Adrenal gland (tissue), 19 donors: ENCODE measurements around the gene CDON. TPM values are rescaled to one million over a fixed set of nuclear protein-coding genes. Genes with fewer than 3 reads are reported as not detected.

ENCODE experiments used
- DNase-seq, 7 donors: peaks; one replicate each; pipeline ENCODE4 v3.0.0-alpha.2; 2019 to 2020
- H3K27ac ChIP-seq, 5 donors: fragments of 200-600 bp; sonication (generic) in 4 of 5; 1 replicate in 3 of 5; 2 replicates in 2 of 5; pipeline versions ENCODE4 v1.5.1 to v1.8.0; 2016 to 2020; ENCODE audit warnings: mild to moderate bottlenecking in 1 of 5
- H3K27me3 ChIP-seq: fragments of 200-600 bp; 2 replicates; pipeline ENCODE4 v1.8.0; 2021
- H3K36me3 ChIP-seq, 2 donors: fragments of 200-600 bp; replicated peaks in 1 of 2; 1 replicate in 1 of 2; 2 replicates in 1 of 2; pipeline versions ENCODE4 v1.5.1 to v1.8.0; 2018 to 2022
- H3K4me1 ChIP-seq, 2 donors: fragments of 200-600 bp; replicated peaks in 1 of 2; 1 replicate in 1 of 2; 2 replicates in 1 of 2; pipeline versions ENCODE4 v1.5.1 to v1.8.0; 2018 to 2021
- H3K4me3 ChIP-seq, 4 donors: fragments of 200-600 bp; sonication (generic) in 3 of 4; one replicate each; pipeline ENCODE4 v1.5.1; 2016 to 2018
- H3K9me3 ChIP-seq, 3 donors: fragments of 200-600 bp; sonication (generic) in 1 of 3; replicated peaks in 1 of 3; 1 replicate in 2 of 3; 2 replicates in 1 of 3; pipeline versions ENCODE4 v1.5.1 to v1.8.0; 2016 to 2021
- POLR2A ChIP-seq, 2 donors: fragments of 450-650 bp; IDR thresholded peaks; one replicate each; pipeline ENCODE4 v1.6.1; 2017; ENCODE audit warnings: antibody characterized with exemption in 2 of 2, mild to moderate bottlenecking in 2 of 2, moderate library complexity in 1 of 2
- WGBS, 4 donors: extraction: QIAGEN DNeasy Blood & Tissue Kit in 2 of 4; methylation state at CpG; one replicate each; pipeline versions ENCODE4 v1.1.5 to v1.1.7; 2013 to 2017; 5-methylcytosine and 5-hydroxymethylcytosine counted together
- intact Hi-C, 2 donors: fragments of 100-400 bp; cut with DNase I; formaldehyde crosslinking; loops; one replicate each; pipeline versions ENCODE4 v1.14.1 to v1.15.0; 2022 to 2023
- long read RNA-seq, 10 donors: library from polyadenylated mRNA in 3 of 10; unstranded in 2 of 10; stranded (forward) in 1 of 10; transcript quantifications; one replicate each; pipeline ENCODE4 v2.0.0 and lab custom pipeline, GENCODE V29; 2021 to 2026
- polyA plus RNA-seq, 3 donors: library from polyadenylated mRNA; stranded (reverse); fragments of 200-250 nt in 2 of 3; fragments of 350-450 nt in 1 of 3; fragmentation: Illumina TruSeq in 1 of 3; extraction: RNeasy Lipid Tissue Mini Kit (QIAGEN cat#74804) in 1 of 3; gene quantifications; one replicate each; pipeline ENCODE4 v1.2.3, GENCODE V29; 2013 to 2014
- total RNA-seq, 9 donors: library from RNA; depleted of rRNA in 4 of 9; stranded (reverse); fragments of >200 nt in 4 of 9; fragments of 120-200 nt in 1 of 9; fragmentation: NEBNext Ultra II Directional in 1 of 9; extraction: Animal tissue kit (Norgen Biotek cat#: 25700) in 1 of 9; gene quantifications; one replicate each; pipeline versions ENCODE4 v1.1.0 to v1.2.4, GENCODE V29; 2013 to 2023
- TF ChIP-seq, protein P1 (sequence below), 6 experiments: fragments of 450-650 bp in 4 of 6; fragments of 200-600 bp in 2 of 6; sonication (generic) in 1 of 6; IDR thresholded peaks; 1 replicate in 5 of 6; 2 replicates in 1 of 6; pipeline versions ENCODE4 v1.5.1 to v1.8.0; 2016 to 2021; ENCODE audit warnings: antibody characterized with exemption in 6 of 6, mild to moderate bottlenecking in 2 of 6, moderate library complexity in 1 of 6
- donor health status: healthy with polysubstance abuse.
- donor health status: Bipolar disorder and iron deficiency.
- donor health status: DM: yes; HTN: yes; CAD: no.
- donor health status: DM: no; HTN: no; CAD: no.
- donor health status: DM: no; HTN: no; CAD: no.
- donor health status: DM: yes; HTN: yes; CAD: no.

The CDON gene, protein sequence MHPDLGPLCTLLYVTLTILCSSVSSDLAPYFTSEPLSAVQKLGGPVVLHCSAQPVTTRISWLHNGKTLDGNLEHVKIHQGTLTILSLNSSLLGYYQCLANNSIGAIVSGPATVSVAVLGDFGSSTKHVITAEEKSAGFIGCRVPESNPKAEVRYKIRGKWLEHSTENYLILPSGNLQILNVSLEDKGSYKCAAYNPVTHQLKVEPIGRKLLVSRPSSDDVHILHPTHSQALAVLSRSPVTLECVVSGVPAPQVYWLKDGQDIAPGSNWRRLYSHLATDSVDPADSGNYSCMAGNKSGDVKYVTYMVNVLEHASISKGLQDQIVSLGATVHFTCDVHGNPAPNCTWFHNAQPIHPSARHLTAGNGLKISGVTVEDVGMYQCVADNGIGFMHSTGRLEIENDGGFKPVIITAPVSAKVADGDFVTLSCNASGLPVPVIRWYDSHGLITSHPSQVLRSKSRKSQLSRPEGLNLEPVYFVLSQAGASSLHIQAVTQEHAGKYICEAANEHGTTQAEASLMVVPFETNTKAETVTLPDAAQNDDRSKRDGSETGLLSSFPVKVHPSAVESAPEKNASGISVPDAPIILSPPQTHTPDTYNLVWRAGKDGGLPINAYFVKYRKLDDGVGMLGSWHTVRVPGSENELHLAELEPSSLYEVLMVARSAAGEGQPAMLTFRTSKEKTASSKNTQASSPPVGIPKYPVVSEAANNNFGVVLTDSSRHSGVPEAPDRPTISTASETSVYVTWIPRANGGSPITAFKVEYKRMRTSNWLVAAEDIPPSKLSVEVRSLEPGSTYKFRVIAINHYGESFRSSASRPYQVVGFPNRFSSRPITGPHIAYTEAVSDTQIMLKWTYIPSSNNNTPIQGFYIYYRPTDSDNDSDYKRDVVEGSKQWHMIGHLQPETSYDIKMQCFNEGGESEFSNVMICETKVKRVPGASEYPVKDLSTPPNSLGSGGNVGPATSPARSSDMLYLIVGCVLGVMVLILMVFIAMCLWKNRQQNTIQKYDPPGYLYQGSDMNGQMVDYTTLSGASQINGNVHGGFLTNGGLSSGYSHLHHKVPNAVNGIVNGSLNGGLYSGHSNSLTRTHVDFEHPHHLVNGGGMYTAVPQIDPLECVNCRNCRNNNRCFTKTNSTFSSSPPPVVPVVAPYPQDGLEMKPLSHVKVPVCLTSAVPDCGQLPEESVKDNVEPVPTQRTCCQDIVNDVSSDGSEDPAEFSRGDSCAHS (N-terminal part only)
- total RNA-seq (10 to 100 TPM in 1 of 9 donors, 1 to 10 TPM in 8; 2.1 to 12.1 (median 5.1) TPM), polyA plus RNA-seq (1 to 10 TPM in 2 of 3 donors, under 1 TPM in 1; 0.90 to 1.2 (median 1.1) TPM)
- long read RNA-seq, donor 1: 0 reads
- long read RNA-seq, donor 2: 0 reads
- long read RNA-seq, donor 3: 0 reads
- long read RNA-seq, donor 4, partial matches to known transcripts: 0 of 1 reads
- long read RNA-seq, donor 4, other reads (novel, unspliced or antisense): 1 of 1 reads
- long read RNA-seq, donor 5: 0 reads
- long read RNA-seq, donor 6: 0 reads
- long read RNA-seq, donor 7: 0 reads
- long read RNA-seq, donor 8, partial matches to known transcripts: 0 of 1 reads
- long read RNA-seq, donor 8, other reads (novel, unspliced or antisense): 0 of 1 reads
- long read RNA-seq, donor 9: 0 reads
- long read RNA-seq, donor 10: 0 reads

DNA sequence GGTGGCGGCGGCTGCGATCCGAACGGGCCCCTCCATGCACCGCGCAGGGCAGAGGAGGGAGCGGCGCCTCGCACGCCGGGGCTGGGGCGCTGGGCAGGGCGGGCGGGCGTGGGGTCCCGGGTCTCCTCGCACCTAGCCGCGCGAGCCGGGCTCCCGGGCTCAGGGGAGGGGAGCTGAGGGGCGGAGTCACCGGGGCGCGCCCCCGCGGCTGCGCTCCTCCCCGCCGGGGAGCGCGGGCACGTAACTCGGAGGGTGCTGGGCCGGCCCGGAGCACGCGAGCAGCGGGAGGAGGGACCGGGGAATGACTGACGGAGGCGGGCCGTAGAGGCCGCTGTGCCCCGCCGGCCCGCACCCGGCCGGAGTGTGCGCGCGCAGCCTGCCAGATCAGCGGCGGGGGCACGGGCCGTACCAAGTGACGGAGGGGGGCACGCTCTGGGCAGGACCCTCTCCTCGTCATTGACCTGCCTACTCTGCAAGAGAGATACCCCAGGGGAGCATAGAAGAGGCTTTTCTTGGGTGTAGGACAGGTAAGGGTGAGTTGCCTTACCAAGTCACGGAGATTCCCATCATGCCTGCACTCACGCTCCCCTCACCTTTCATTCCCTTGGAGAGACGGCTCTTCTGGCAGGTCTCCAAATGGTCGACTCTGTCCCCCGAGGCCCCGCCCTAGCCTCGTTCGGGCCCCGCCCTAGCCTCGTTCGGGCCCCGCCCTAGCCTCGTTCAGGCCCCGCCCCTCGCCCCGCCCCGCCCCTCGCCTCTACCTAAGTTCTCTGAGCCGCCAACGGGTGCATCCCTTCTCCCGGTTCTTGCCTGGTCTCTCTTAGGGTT lies at the start of gene CDON:
Gene CDON (minus strand): TSS at position 188 of the 828 bp plus-strand sequence. CDS start 39,390 bp downstream, outside the sequence.
- WGBS, 4 donors: 0 to 2% (median 1%) methylated on average over 18 to 82 of the region's 82 CpGs
- Histone ChIP-seq H3K27me3 (no peaks in the 10 kb centered on the region), H3K4me1 (peaks cover 7 to 8% of the 10 kb centered on the region in 2 donors), H3K4me3 (peak within 1 kb of the TSS; percentile 59 to 95 (median 68)), H3K36me3 (no peaks in the 10 kb centered on the region), H3K9me3 (no peaks in the 10 kb centered on the region), H3K27ac (peak within 1 kb of the TSS in 2 of 5 donors; percentile 73 to 77)
- intact Hi-C loops: no loop called here
- DNase-seq: peak; percentile 91 to 95 (median 92)
- peak in 1 of 2 donors; percentile 51 for TF ChIP-seq POLR2A (IDR thresholded peaks at IDR 0.05)
- TF ChIP-seq, protein P1, sequence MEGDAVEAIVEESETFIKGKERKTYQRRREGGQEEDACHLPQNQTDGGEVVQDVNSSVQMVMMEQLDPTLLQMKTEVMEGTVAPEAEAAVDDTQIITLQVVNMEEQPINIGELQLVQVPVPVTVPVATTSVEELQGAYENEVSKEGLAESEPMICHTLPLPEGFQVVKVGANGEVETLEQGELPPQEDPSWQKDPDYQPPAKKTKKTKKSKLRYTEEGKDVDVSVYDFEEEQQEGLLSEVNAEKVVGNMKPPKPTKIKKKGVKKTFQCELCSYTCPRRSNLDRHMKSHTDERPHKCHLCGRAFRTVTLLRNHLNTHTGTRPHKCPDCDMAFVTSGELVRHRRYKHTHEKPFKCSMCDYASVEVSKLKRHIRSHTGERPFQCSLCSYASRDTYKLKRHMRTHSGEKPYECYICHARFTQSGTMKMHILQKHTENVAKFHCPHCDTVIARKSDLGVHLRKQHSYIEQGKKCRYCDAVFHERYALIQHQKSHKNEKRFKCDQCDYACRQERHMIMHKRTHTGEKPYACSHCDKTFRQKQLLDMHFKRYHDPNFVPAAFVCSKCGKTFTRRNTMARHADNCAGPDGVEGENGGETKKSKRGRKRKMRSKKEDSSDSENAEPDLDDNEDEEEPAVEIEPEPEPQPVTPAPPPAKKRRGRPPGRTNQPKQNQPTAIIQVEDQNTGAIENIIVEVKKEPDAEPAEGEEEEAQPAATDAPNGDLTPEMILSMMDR (IDR thresholded peaks at IDR 0.05): peak in 1 of 6 experiments; percentile 20

DNA sequence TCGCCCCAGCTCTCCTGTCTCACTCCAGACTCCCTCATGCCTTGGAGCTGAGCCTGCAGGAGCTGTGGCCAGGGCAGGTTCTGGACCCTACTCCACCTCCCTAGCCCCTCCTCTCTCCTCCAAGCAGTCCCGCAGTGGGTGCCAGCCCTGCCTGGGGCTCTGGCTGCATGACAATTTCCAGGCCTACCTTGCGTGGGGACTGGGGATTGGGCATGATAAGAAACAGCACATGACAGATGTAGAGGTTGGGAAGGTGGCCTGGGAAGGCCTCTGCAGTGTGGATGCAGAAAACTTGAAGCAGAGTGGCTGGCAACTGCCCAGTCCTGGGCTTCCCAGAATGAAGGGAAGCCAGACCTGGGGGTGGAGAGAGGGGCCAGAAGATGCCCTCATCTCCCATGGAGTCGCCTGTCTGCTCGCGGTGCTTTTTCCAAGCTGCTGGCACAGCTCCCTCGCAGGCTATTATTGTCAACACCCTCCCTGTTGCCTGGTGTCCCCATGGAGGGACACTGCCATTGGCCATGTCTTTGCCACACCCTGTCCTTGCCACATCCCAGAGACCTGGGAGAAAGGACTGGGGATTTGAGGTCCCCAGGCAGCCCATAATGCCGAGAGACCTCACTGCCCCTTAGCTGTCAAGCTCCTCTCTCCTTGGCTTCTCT lies 48.9 kb upstream of the CDON start:
- H3K4me3 ChIP-seq: no peak overlapping the region
- H3K36me3 ChIP-seq: no peaks in the 10 kb centered on the region
- H3K27ac ChIP-seq: no peak overlapping the region
- WGBS, 4 donors: 92 to 96% (median 93%) methylated on average over 7 to 8 of the region's 8 CpGs
- peaks cover 17 to 27% of the 10 kb centered on the region in 2 donors for H3K4me1 ChIP-seq
- H3K27me3 ChIP-seq: no peaks in the 10 kb centered on the region
- DNase-seq: peak in 1 of 7 donors; percentile 78
- intact Hi-C loops: no loop called here
- TF ChIP-seq POLR2A (IDR thresholded peaks at IDR 0.05): no peak
- no peaks in the 10 kb centered on the region for H3K9me3 ChIP-seq

DNA sequence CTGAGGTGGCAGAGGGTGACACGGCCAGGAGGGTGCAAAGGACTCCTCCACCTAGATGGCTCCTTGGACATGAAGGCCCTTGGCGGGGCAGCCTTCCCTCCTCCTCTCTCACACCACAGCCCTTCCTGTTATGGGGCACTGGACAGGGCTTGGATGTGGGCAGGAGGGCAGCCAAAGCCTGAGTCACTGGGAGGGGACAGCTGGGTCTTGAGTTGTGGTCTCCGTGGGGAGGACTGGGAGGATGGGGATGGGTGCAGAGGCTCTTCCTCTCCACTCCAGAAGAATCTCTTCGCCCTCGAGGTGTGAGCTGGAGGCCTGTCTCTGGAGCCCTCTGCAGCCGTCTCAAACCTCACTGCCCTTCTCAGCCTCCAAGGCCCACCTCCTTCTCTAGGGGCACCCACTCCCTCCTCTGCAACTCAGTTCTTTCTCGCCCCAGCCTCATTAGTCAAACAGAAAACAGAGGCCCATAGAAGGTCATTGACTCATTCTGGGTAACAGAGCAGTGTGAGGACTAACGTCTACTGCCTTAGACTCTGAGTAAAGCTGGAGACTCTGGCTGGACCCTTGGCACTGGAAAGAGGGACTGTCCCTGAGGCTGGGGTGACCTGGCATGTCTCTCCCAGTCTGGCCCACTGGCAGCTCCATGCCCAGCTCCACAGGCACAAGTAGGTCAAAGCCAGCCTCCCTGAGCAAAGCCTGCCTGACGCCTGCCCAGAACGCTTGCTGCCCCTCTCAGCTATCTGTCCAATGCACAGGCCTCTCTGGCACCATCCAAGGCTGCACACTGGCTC lies 47.5 kb upstream of the CDON start:
- WGBS, 4 donors: 57 to 67% (median 61%) methylated on average over 4 to 10 of the region's 10 CpGs

More for the DNA sequence above, 47.5 kb upstream of the CDON start:
- TF ChIP-seq POLR2A (IDR thresholded peaks at IDR 0.05): no peak
- TF ChIP-seq, protein P1 (IDR thresholded peaks at IDR 0.05): no peak
- Histone ChIP-seq H3K27me3 (no peaks in the 10 kb centered on the region), H3K9me3 (no peaks in the 10 kb centered on the region), H3K4me3 (no peak overlapping the region), H3K36me3 (no peaks in the 10 kb centered on the region), H3K4me1 (peaks cover 17 to 25% of the 10 kb centered on the region in 2 donors), H3K27ac (no peak overlapping the region)
- peak; percentile 75 to 88 (median 80) for DNase-seq
- intact Hi-C loops: no loop called here
